K562 (cell line): Measurements from ENCODE around the gene SLC29A4. TPM values are rescaled to one million over a fixed set of nuclear protein-coding genes. Genes with fewer than 3 reads are reported as not detected.
A peak's percentile ranks its signal among the peaks of the same experiment; 100 is the strongest.

Experiments used
- ATAC-seq: fragments of 200-7000 bp; cut with Tn5 transposase; 3 replicates; pipeline ENCODE4 v1.9.1; 2020; ENCODE audit warnings: moderate library complexity
- BruUV-seq: library from RNA; stranded (reverse); fragments of 400-500 nt; replicated peaks from 2 replicates; lab custom pipeline; 2021; lab: Mats Ljungman, UMichigan
- CTCF ChIA-PET: fragments of 300-600 bp; formaldehyde crosslinking; extraction: SDS; loops from one replicate; lab custom pipeline; 2021; ENCODE audit warnings: low intra/inter-chr PET ratio; lab: Yijun Ruan, JAX
- POLR2A ChIA-PET: fragments of 300-600, 350-650 bp; sonication (Branson Sonifier 250); formaldehyde crosslinking; extraction: SDS; loops from one replicate; lab custom pipeline; 2021; ENCODE audit warnings: antibody characterized with exemption, inconsistent platforms; lab: Yijun Ruan, JAX
- DNase-seq, 4 experiments: peaks; one replicate each; pipeline versions ENCODE4 v3.0.0 to v3.0.0-alpha.2; 2011 to 2018; ENCODE audit warnings: low spot score in 3 of 4, mixed read lengths in 3 of 4; ENCODE audit errors: extremely low read depth in 1 of 4
- FAIRE-seq: peaks from 2 replicates; lab custom pipeline; 2011; peaks lifted over from hg19 to GRCh38; lab: Jason Lieb, UNC
- H2AFZ ChIP-seq: 2 replicates; pipeline ENCODE4 v1.6.0; 2011; ENCODE audit warnings: low read depth, low read length, control low read depth, inconsistent platforms
- H3K27ac ChIP-seq: fragments of 200-600 bp; 3 replicates; pipeline ENCODE4 v1.8.0; 2011; ENCODE audit warnings: low read depth, mild to moderate bottlenecking, control low read depth, inconsistent platforms, low read length, moderate library complexity, mixed read lengths; ENCODE audit errors: extremely low read depth
- H3K27me3 ChIP-seq, 2 experiments: fragments of 300-600 bp in 1 of 2; 2 replicates in 1 of 2; 3 replicates in 1 of 2; pipeline versions ENCODE4 v1.6.0 to v1.8.0; 2011; ENCODE audit warnings: inconsistent platforms in 2 of 2, low read length in 2 of 2, mild to moderate bottlenecking in 1 of 2, mixed read lengths in 1 of 2, moderate library complexity in 1 of 2; ENCODE audit not compliant: control insufficient read depth in 2 of 2, insufficient read depth in 2 of 2
- H3K36me3 ChIP-seq: fragments of 300-600 bp; 3 replicates; pipeline ENCODE4 v1.8.0; 2011; ENCODE audit warnings: mild to moderate bottlenecking, low read length, inconsistent platforms; ENCODE audit not compliant: control insufficient read depth, insufficient read depth
- H3K4me1 ChIP-seq, 2 experiments: fragments of 200-600 bp in 1 of 2; replicated peaks in 1 of 2; 2 replicates in 1 of 2; 3 replicates in 1 of 2; pipeline versions ENCODE4 v1.5.1 to v1.8.0; 2011; ENCODE audit warnings: inconsistent platforms in 2 of 2, low read length in 2 of 2, mild to moderate bottlenecking in 1 of 2, mixed read lengths in 1 of 2, moderate library complexity in 1 of 2; ENCODE audit not compliant: control insufficient read depth in 2 of 2, insufficient read depth in 2 of 2
- H3K4me2 ChIP-seq: 2 replicates; pipeline ENCODE4 v1.6.1; 2011; ENCODE audit warnings: low read length, control low read depth, inconsistent platforms, mixed read lengths; ENCODE audit not compliant: insufficient read depth
- H3K4me3 ChIP-seq: fragments of 200-600 bp; sonication (generic), shearing (Covaris generic); 2 replicates; pipeline ENCODE4 v1.5.1; 2016; ENCODE audit warnings: control low read depth, inconsistent platforms
- H3K79me2 ChIP-seq: fragments of 200-600 bp; 3 replicates; pipeline ENCODE4 v1.8.0; 2011; ENCODE audit warnings: low read length, inconsistent platforms; ENCODE audit not compliant: control insufficient read depth, insufficient read depth
- H3K9ac ChIP-seq, 2 experiments: 2 replicates each; pipeline versions ENCODE4 v1.6.0 to v1.6.1; 2011; ENCODE audit warnings: low read depth in 2 of 2, low read length in 2 of 2, control low read depth in 1 of 2, inconsistent platforms in 1 of 2, mild to moderate bottlenecking in 1 of 2, mixed read lengths in 1 of 2; ENCODE audit not compliant: insufficient read depth in 1 of 2
- H3K9me1 ChIP-seq: one replicate; pipeline ENCODE4 v1.6.0; 2011; ENCODE audit warnings: inconsistent platforms, mild to moderate bottlenecking, low read length, moderate library complexity; ENCODE audit not compliant: control insufficient read depth, insufficient read depth
- H3K9me3 ChIP-seq: replicated peaks from 2 replicates; pipeline ENCODE4 v1.5.1; 2011; ENCODE audit warnings: low read depth, low read length, inconsistent platforms; ENCODE audit not compliant: control insufficient read depth, insufficient read depth
- H4K20me1 ChIP-seq: replicated peaks from 2 replicates; pipeline ENCODE4 v1.6.1; 2011; ENCODE audit warnings: low read length, inconsistent platforms, mixed read lengths; ENCODE audit not compliant: control insufficient read depth, insufficient read depth
- ARID3A ChIP-seq: IDR thresholded peaks from 2 replicates; pipeline ENCODE4 v1.6.1; 2012; ENCODE audit warnings: low read depth, low read length, improper control_type of control experiment, borderline replicate concordance
- BRD4 ChIP-seq: fragments of 200-600 bp; sonication (generic); IDR thresholded peaks from 2 replicates; pipeline ENCODE4 v1.6.1; 2017; ENCODE audit warnings: inconsistent platforms
- CBFA2T3 ChIP-seq: fragments of 450-650 bp; IDR thresholded peaks from 2 replicates; pipeline ENCODE4 v1.6.1; 2017
- CEBPG ChIP-seq, 3 experiments: fragments of 200-800 bp in 1 of 3; sonication (Bioruptor generic) in 1 of 3; sonication (generic) in 1 of 3; formaldehyde crosslinking in 1 of 3; IDR thresholded peaks in 2 of 3; conservative IDR thresholded peaks in 1 of 3; 2 replicates each; pipeline versions ENCODE4 v1.6.1 to v1.8.0; 2016 to 2022; ENCODE audit warnings: missing compliant biosample characterization in 2 of 3, missing genetic modification characterization in 2 of 3, mild to moderate bottlenecking in 1 of 3, missing genetic modification reagents in 1 of 3
- CHD1 ChIP-seq: fragments of 200-600 bp; sonication (generic); IDR thresholded peaks from one replicate; pipeline ENCODE4 v1.6.1; 2012; ENCODE audit warnings: mild to moderate bottlenecking, moderate library complexity, low read length, inconsistent platforms
- MCM3 ChIP-seq: fragments of 450-650 bp; IDR thresholded peaks from 2 replicates; pipeline ENCODE4 v1.6.1; 2016
- MNT ChIP-seq, 2 experiments: fragments of 450-650 bp; conservative IDR thresholded peaks; 2 replicates each; pipeline ENCODE4 v1.6.1; 2017; ENCODE audit warnings: mild to moderate bottlenecking in 2 of 2, moderate library complexity in 2 of 2
- NFIC ChIP-seq: fragments of 450-650 bp; IDR thresholded peaks from 2 replicates; pipeline ENCODE4 v1.6.1; 2017; ENCODE audit warnings: mild to moderate bottlenecking, inconsistent platforms
- PHF8 ChIP-seq: fragments of 200-600 bp; sonication (generic); IDR thresholded peaks from 2 replicates; pipeline ENCODE4 v1.6.1; 2012; ENCODE audit warnings: mixed run types, mild to moderate bottlenecking, inconsistent platforms, low read length, moderate library complexity, borderline replicate concordance
- RNF2 ChIP-seq: sonication (generic); IDR thresholded peaks from 2 replicates; pipeline ENCODE4 v1.6.1; 2016
- SLC30A9 ChIP-seq: fragments of 250-450 bp; sonication (Bioruptor Pico); IDR thresholded peaks from 2 replicates; pipeline ENCODE4 v1.8.0; 2022; ENCODE audit warnings: mild to moderate bottlenecking, moderate library complexity
- SMAD4 ChIP-seq: fragments of 250-450 bp; sonication (Bioruptor Pico); conservative IDR thresholded peaks from 2 replicates; pipeline ENCODE4 v1.8.0; 2021; ENCODE audit warnings: inconsistent platforms, mild to moderate bottlenecking, moderate library complexity
- SMARCC2 ChIP-seq: fragments of 450-650 bp; IDR thresholded peaks from 2 replicates; pipeline ENCODE4 v1.6.1; 2017; ENCODE audit warnings: antibody characterized with exemption, moderate library complexity, mild to moderate bottlenecking, low read depth
- SP1 ChIP-seq: sonication (generic); formaldehyde crosslinking; IDR thresholded peaks from 2 replicates; pipeline ENCODE4 v1.8.1; 2022; ENCODE audit warnings: mild to moderate bottlenecking, missing genetic modification reagents
- YY1 ChIP-seq, 3 experiments: IDR thresholded peaks; 2 replicates each; pipeline ENCODE4 v1.6.1; 2011; ENCODE audit warnings: low read length in 2 of 3, mild to moderate bottlenecking in 2 of 3, moderate library complexity in 2 of 3, borderline replicate concordance in 1 of 3, control low read depth in 1 of 3, low read depth in 1 of 3; ENCODE audit not compliant: insufficient read depth in 3 of 3, insufficient replicate concordance in 2 of 3, control insufficient read depth in 1 of 3, insufficient read length in 1 of 3; ENCODE audit errors: extremely low read depth in 1 of 3
- ZNF165 ChIP-seq: fragments of 250-450 bp; sonication (Bioruptor Pico); IDR thresholded peaks from 2 replicates; pipeline ENCODE4 v1.4.0; 2020; ENCODE audit warnings: borderline replicate concordance
- ZNF174 ChIP-seq: fragments of 250-450 bp; sonication (Bioruptor Pico); IDR thresholded peaks from 2 replicates; pipeline ENCODE4 v1.4.0; 2020; ENCODE audit warnings: mild to moderate bottlenecking
- ZNF212 ChIP-seq: fragments of 450-650 bp; formaldehyde crosslinking; IDR thresholded peaks from 2 replicates; pipeline ENCODE4 v1.4.0; 2020; ENCODE audit warnings: mild to moderate bottlenecking
- ZNF384 ChIP-seq: IDR thresholded peaks from 2 replicates; pipeline ENCODE4 v1.6.1; 2012; ENCODE audit warnings: low read depth, low read length, improper control_type of control experiment
- ZNF766 ChIP-seq: fragments of 200-800 bp; sonication (Bioruptor generic); conservative IDR thresholded peaks from 2 replicates; pipeline ENCODE4 v1.6.1; 2016; ENCODE audit warnings: missing genetic modification characterization, missing compliant biosample characterization
- WGBS: fragments of 100-300 bp; shearing (Covaris generic); methylation state at CpG from one replicate; pipeline ENCODE4 v1.1.6; 2016; ENCODE audit warnings: low coverage, mixed read lengths; ENCODE audit not compliant: insufficient coverage; ENCODE audit errors: missing lambda C conversion rate; 5-methylcytosine and 5-hydroxymethylcytosine counted together
- in situ Hi-C: fragments of 300-500 bp; cut with MboI; formaldehyde crosslinking; loops from 4 replicates; pipeline ENCODE4 v1.15.0; 2018; ENCODE audit warnings: inconsistent platforms, mixed read lengths
- intact Hi-C: fragments of 100-400 bp; cut with micrococcal nuclease; formaldehyde crosslinking; loops from 2 replicates; pipeline ENCODE4 v1.14.2; 2022
- polyA plus RNA-seq, 8 experiments: library from polyadenylated mRNA; depleted of rRNA in 4 of 8; stranded (reverse) in 5 of 8; unstranded in 3 of 8; fragments of >200 nt; fragmentation: Nextera tagmentation in 2 of 8; fragmentation: Illumina TruSeq in 1 of 8; extraction: Ambion mirVana in 2 of 8; extraction: Trizol in 1 of 8; gene quantifications; 2 replicates each; pipeline versions ENCODE4 v1.2.1 to v1.2.3, GENCODE V29; 2011 to 2014; ENCODE audit warnings: inconsistent platforms in 1 of 8, missing spikeins in 1 of 8
- total RNA-seq, 7 experiments: library from RNA; depleted of rRNA in 6 of 7; stranded (reverse); fragments of >200 nt in 6 of 7; fragmentation: Illumina TruSeq in 2 of 7; extraction: Trizol in 2 of 7; gene quantifications; 2 replicates each; pipeline versions ENCODE4 v1.2.1 to v1.2.3, GENCODE V29; 2011 to 2021; ENCODE audit warnings: low replicate concordance in 1 of 7

The SLC29A4 gene
- total and polyA plus RNA-seq, 9 of the 15 experiments (the other 6 are each of a cell fraction or from before 2014, with no cell fraction given): 0.01 to 1.2 (median 0.37) TPM

GRCh38 chr7:5334671-5335070 lies 51.9 kb downstream of the SLC29A4 start (continued):
- no peak for TF ChIP-seq ARID3A

- no peak overlapping the region for H3K9ac ChIP-seq
- BruUV-seq: no TSS peak
- CTCF ChIA-PET: no interaction called here
- H3K27ac ChIP-seq: no peak overlapping the region
- H3K27me3 ChIP-seq: no peaks in the 10 kb centered on the region
- H3K4me3 ChIP-seq: no peak overlapping the region
- H2AFZ ChIP-seq: no peak overlapping the region
- no peaks in the 10 kb centered on the region for H3K9me1 ChIP-seq
- WGBS: 31% methylated on average over 8 of the region's 11 CpGs
- H3K4me2 ChIP-seq: no peak overlapping the region
- H3K4me1 ChIP-seq: peaks cover 2 to 3% of the 10 kb centered on the region in 2 experiments; a peak in 1 of 5 replicates
- H4K20me1 ChIP-seq: no peaks in the 10 kb centered on the region
- POLR2A ChIA-PET: no interaction called here
- ATAC-seq (no peak), DNase-seq (no peak), FAIRE-seq (peak; percentile 23)
- peaks cover 8% of the 10 kb centered on the region; the same call in 1 of the 3 replicates for H3K36me3 ChIP-seq
- in situ Hi-C loops (no loop called here), intact Hi-C loops (no loop called here)
- H3K9me3 ChIP-seq: no peaks in the 10 kb centered on the region
- H3K79me2 ChIP-seq: no peaks in the 10 kb centered on the region
- TF ChIP-seq SMARCC2: no peak
- TF ChIP-seq NFIC: no peak
- peak; percentile 46; the same call in 1 of the 2 replicates for TF ChIP-seq ZNF384
- no peak for TF ChIP-seq CHD1
- TF ChIP-seq ZNF174 (CRISPR knock-in tag): no peak
- TF ChIP-seq SMAD4 (CRISPR knock-in tag): no peak
- TF ChIP-seq MCM3: no peak
- no peak for TF ChIP-seq BRD4
- TF ChIP-seq ZNF165 (CRISPR knock-in tag): no peak
- no peak for TF ChIP-seq SLC30A9 (CRISPR knock-in tag)
- no peak for TF ChIP-seq SP1 (CRISPR knock-in tag)
- TF ChIP-seq CBFA2T3: peak; percentile 44; the same call in 1 of the 2 replicates
- TF ChIP-seq RNF2: no peak
- TF ChIP-seq CEBPG (CRISPR knock-in tag; IDR thresholded peaks at IDR 0.05): no peak
- no peak for TF ChIP-seq CEBPG (tag; conservative IDR thresholded peaks at IDR 0.05 in 1 of 2, IDR thresholded peaks at IDR 0.05 in 1 of 2)
- TF ChIP-seq PHF8: no peak
- TF ChIP-seq ZNF212 (CRISPR knock-in tag): no peak
- TF ChIP-seq YY1 (IDR thresholded peaks at IDR 0.05; ENCODE audit: borderline replicate concordance in 1 of 3, control insufficient read depth in 1 of 3, extremely low read depth in 1 of 3, insufficient read depth in 3 of 3, insufficient read length in 1 of 3, insufficient replicate concordance in 2 of 3, low read depth in 1 of 3, low read length in 2 of 3): no peak
- no peak for TF ChIP-seq ZNF766 (CRISPR knock-in tag)
- 0 out of 4 replicates have a peak, but pooled peaks of 1 of the 2 experiments have one; percentile 32 for TF ChIP-seq MNT (conservative IDR thresholded peaks at IDR 0.05)
Observed at GRCh38 chr7:5337047-5337446, 54.3 kb downstream of the SLC29A4 start.
